CD4-positive, alpha-beta T cell (primary cell): ENCODE data around the gene PTPMT1. TPM values are rescaled to one million over a fixed set of nuclear protein-coding genes. Genes with fewer than 3 reads are reported as not detected.

ENCODE experiments used
- ATAC-seq: fragments of 200-7000 bp; cut with Tn5 transposase; one replicate; pipeline ENCODE4 v1.10.0; 2022; ENCODE audit warnings: mild to moderate bottlenecking; ENCODE audit not compliant: poor library complexity
- CTCF ChIA-PET: fragments of 350-600 bp; sonication (Branson Sonifier 250); formaldehyde crosslinking; loops from one replicate; lab custom pipeline; 2021; ENCODE audit warnings: antibody characterized with exemption, inconsistent platforms; lab: Charles Lee
- POLR2A ChIA-PET: fragments of 350-600 bp; sonication (Branson Sonifier 250); formaldehyde crosslinking; loops from one replicate; lab custom pipeline; 2021; ENCODE audit warnings: antibody characterized with exemption, inconsistent platforms; lab: Charles Lee
- DNase-seq, 14 experiments: peaks; one replicate each; pipeline ENCODE4 v3.0.0-alpha.2; 2013 to 2020; ENCODE audit warnings: mixed read lengths in 2 of 14
- H3K27ac ChIP-seq, 2 donors: one replicate each; pipeline versions ENCODE4 v1.5.1 to v1.7.0; 2013; ENCODE audit warnings: low read length in 2 of 2, low read depth in 1 of 2, mild to moderate bottlenecking in 1 of 2
- H3K27me3 ChIP-seq, 2 experiments: 1 replicate in 1 of 2; 2 replicates in 1 of 2; pipeline versions ENCODE4 v1.6.1 to v1.7.0; 2013; ENCODE audit warnings: low read length in 2 of 2, control low read depth in 1 of 2, mild to moderate bottlenecking in 1 of 2, moderate library complexity in 1 of 2; ENCODE audit not compliant: insufficient read depth in 2 of 2, control insufficient read depth in 1 of 2
- H3K36me3 ChIP-seq: one replicate; pipeline ENCODE4 v1.6.1; 2013; ENCODE audit warnings: low read length, control low read depth; ENCODE audit not compliant: insufficient read depth
- H3K4me1 ChIP-seq: one replicate; pipeline ENCODE4 v1.6.1; 2013; ENCODE audit warnings: low read length, control low read depth; ENCODE audit not compliant: insufficient read depth
- H3K4me3 ChIP-seq: one replicate; pipeline ENCODE4 v1.5.1; 2013; ENCODE audit warnings: mild to moderate bottlenecking, low read length, moderate library complexity
- H3K9me3 ChIP-seq, 2 experiments: 1 replicate in 1 of 2; 2 replicates in 1 of 2; pipeline versions ENCODE4 v1.6.1 to v1.7.0; 2013; ENCODE audit warnings: low read length in 2 of 2, mild to moderate bottlenecking in 2 of 2, control low read depth in 1 of 2, moderate library complexity in 1 of 2; ENCODE audit not compliant: control insufficient read depth in 1 of 2, insufficient read depth in 1 of 2
- H3K27ac Mint-ChIP-seq: one replicate; pipeline ENCODE4 v1.8.0; 2020; ENCODE audit warnings: mixed read lengths
- H3K27me3 Mint-ChIP-seq: one replicate; pipeline ENCODE4 v1.8.0; 2021; ENCODE audit warnings: mixed read lengths
- H3K36me3 Mint-ChIP-seq: one replicate; pipeline ENCODE4 v1.8.0; 2021; ENCODE audit warnings: low read depth, mixed read lengths
- H3K4me1 Mint-ChIP-seq: one replicate; pipeline ENCODE4 v1.8.0; 2021; ENCODE audit warnings: low read depth, mixed read lengths
- H3K4me3 Mint-ChIP-seq: one replicate; pipeline ENCODE4 v1.8.0; 2020; ENCODE audit warnings: mild to moderate bottlenecking, mixed read lengths
- H3K9me3 Mint-ChIP-seq: one replicate; pipeline ENCODE4 v1.8.0; 2020; ENCODE audit warnings: mixed read lengths
- intact Hi-C, 2 experiments: fragments of 100-400 bp; cut with DNase I in 1 of 2; cut with micrococcal nuclease in 1 of 2; formaldehyde crosslinking; loops; one replicate each; pipeline versions ENCODE4 v1.15.1 to v1.9.0; 2023 to 2025; cut with DNase I, micrococcal nuclease
- total RNA-seq, 174 experiments: library from RNA in 2 of 174; stranded (reverse) in 2 of 174; gene quantifications; one replicate each; pipeline ENCODE4 v1.2.3 and lab custom pipeline; 2021 to 2026
- TF ChIP-seq, protein P1 (sequence below): fragments of 200-600 bp; IDR thresholded peaks from one replicate; pipeline ENCODE4 v1.8.0; 2022; ENCODE audit warnings: antibody characterized with exemption, mild to moderate bottlenecking

Gene PTPMT1
- total RNA-seq, 2 experiments from 2014 or later, result 18.9 to 26.7 TPM

DNA sequence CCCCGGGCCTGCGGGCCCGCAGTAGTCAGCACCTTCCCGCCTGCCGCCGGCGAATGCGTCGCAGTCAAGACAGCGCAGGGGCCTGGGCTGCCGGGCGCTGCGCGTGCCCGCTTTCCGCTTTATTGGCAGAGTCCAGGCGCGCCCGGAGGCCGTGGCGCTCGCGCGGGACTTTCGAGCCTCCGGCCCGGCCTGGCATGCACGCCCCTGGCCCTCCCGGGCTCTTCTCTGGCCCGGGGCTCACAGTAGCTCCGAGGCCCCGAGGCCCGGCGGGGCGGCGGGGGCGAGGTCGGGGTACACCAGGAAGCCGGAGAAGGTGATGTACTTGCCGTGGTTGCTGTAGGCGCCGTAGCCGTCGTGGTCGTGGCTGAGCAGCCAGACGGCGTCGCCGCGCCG, 24.2 kb downstream of the PTPMT1 start:
- CTCF ChIA-PET, result no interaction called here
- no peaks in the 10 kb centered on the region for H3K9me3 Mint-ChIP-seq
- peaks cover 6% of the 10 kb centered on the region for H3K36me3 Mint-ChIP-seq
- peaks cover 22% of the 10 kb centered on the region for H3K27me3 Mint-ChIP-seq
- ATAC-seq (no peak), DNase-seq (no peak)
- Histone ChIP-seq H3K4me1 (peaks cover 12% of the 10 kb centered on the region), H3K27me3 (peaks cover 19 to 25% of the 10 kb centered on the region in 2 experiments), H3K9me3 (peaks cover 0 to 7% of the 10 kb centered on the region in 2 experiments), H3K36me3 (peaks cover 6% of the 10 kb centered on the region), H3K27ac (no peak overlapping the region), H3K4me3 (no peak overlapping the region)
- POLR2A ChIA-PET, result no interaction called here
- TF ChIP-seq, protein P1, sequence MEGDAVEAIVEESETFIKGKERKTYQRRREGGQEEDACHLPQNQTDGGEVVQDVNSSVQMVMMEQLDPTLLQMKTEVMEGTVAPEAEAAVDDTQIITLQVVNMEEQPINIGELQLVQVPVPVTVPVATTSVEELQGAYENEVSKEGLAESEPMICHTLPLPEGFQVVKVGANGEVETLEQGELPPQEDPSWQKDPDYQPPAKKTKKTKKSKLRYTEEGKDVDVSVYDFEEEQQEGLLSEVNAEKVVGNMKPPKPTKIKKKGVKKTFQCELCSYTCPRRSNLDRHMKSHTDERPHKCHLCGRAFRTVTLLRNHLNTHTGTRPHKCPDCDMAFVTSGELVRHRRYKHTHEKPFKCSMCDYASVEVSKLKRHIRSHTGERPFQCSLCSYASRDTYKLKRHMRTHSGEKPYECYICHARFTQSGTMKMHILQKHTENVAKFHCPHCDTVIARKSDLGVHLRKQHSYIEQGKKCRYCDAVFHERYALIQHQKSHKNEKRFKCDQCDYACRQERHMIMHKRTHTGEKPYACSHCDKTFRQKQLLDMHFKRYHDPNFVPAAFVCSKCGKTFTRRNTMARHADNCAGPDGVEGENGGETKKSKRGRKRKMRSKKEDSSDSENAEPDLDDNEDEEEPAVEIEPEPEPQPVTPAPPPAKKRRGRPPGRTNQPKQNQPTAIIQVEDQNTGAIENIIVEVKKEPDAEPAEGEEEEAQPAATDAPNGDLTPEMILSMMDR, result no peak
- intact Hi-C loops, result loop anchor here in 1 of 2 experiments (10.0 kb wide), 1 partner anchor 345 kb away; the partner anchor contains the start of gene ACP2
- no peak overlapping the region for H3K27ac Mint-ChIP-seq
- no peak overlapping the region for H3K4me3 Mint-ChIP-seq
- no peaks in the 10 kb centered on the region for H3K4me1 Mint-ChIP-seq

- ATAC-seq (no peak), DNase-seq (no peak)
- intact Hi-C loops, result loop anchor here in 1 of 2 experiments (10.0 kb wide), 1 partner anchor 345 kb away; the partner anchor contains the start of gene ACP2
- Histone ChIP-seq H3K4me3 (no peak overlapping the region), H3K27ac (no peak overlapping the region), H3K27me3 (peaks cover 24 to 30% of the 10 kb centered on the region in 2 experiments), H3K9me3 (peaks cover 0 to 14% of the 10 kb centered on the region in 2 experiments), H3K36me3 (peaks cover under 1% of the 10 kb centered on the region), H3K4me1 (peaks cover 12% of the 10 kb centered on the region)
- CTCF ChIA-PET, result no interaction called here
- Mint-ChIP-seq H3K9me3 (no peaks in the 10 kb centered on the region), H3K36me3 (no peaks in the 10 kb centered on the region), H3K27ac (no peak overlapping the region), H3K4me3 (no peak overlapping the region), H3K4me1 (no peaks in the 10 kb centered on the region), H3K27me3 (peaks cover 28% of the 10 kb centered on the region)
- TF ChIP-seq, protein P1, result no peak
- POLR2A ChIA-PET, result no interaction called here
Observed at GRCh38 chr11:47589977-47590861, 24.8 kb downstream of the PTPMT1 start.

DNA sequence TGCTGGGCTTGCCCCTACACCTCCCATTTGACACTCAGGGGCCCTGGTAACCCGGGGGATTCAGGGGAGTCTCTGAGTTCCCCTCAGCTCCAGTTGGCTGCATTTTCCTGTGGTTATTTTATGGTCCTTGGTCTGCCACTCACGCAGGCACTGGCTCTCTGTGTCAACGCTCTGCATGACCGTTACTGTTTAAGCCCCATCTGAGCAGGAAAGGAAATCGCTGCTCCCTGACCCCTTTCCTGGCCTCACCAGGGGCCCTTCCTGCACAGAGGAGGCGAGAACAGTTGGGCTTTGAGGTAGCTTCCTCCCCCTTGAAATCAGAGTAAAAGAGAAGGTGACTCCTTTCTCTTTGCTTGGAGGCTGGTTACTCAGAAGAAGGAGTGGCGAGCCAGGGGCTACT, 26.4 kb downstream of the PTPMT1 start:
- DNase-seq, result no peak
- Histone ChIP-seq H3K4me3 (no peak overlapping the region), H3K36me3 (no peaks in the 10 kb centered on the region), H3K9me3 (peaks cover 0 to 14% of the 10 kb centered on the region in 2 experiments), H3K4me1 (peaks cover 12% of the 10 kb centered on the region), H3K27me3 (peaks cover 25 to 41% of the 10 kb centered on the region in 2 experiments), H3K27ac (no peak overlapping the region)
- Mint-ChIP-seq H3K36me3 (no peaks in the 10 kb centered on the region), H3K27ac (no peak overlapping the region), H3K4me1 (no peaks in the 10 kb centered on the region), H3K9me3 (no peaks in the 10 kb centered on the region), H3K4me3 (no peak overlapping the region), H3K27me3 (peaks cover 37% of the 10 kb centered on the region)
- ChIA-PET POLR2A (no interaction called here), CTCF (no interaction called here)
- ATAC-seq, result no peak
- TF ChIP-seq, protein P1, result no peak
- intact Hi-C loops, result no loop called here
